ENCODE data around the gene SCAF1.

SCAF1 gene

GRCh38 chr19:49688531-49689132, 46.6 kb downstream of the SCAF1 start:
- DNase-seq = no peak

- peak; percentile 37 for DNase-seq
Observed at GRCh38 chr19:49689133-49690078, 47.4 kb downstream of the SCAF1 start, which contains the start of gene ADM5. ADM5 (plus strand) TSS chr19:49689594; CDS start chr19:49689838, 244 bp downstream.

- no peak for DNase-seq
Observed at GRCh38 chr19:49690079-49690655, 48.2 kb downstream of the SCAF1 start.

- peak; percentile 55 for DNase-seq
Observed at GRCh38 chr19:49690656-49691242, 48.7 kb downstream of the SCAF1 start, which contains the start of gene CPT1C. CPT1C (plus strand) TSS chr19:49691116; CDS start chr19:49692253, 1,137 bp downstream.

GRCh38 chr19:49691243-49692146, 49.5 kb downstream of the SCAF1 start:
- no peak for DNase-seq

- no peak for DNase-seq
Observed at GRCh38 chr19:49692147-49692506, 50.1 kb downstream of the SCAF1 start.

GRCh38 chr19:49696115-49696514, 54.1 kb downstream of the SCAF1 start:
- no peak for DNase-seq

- DNase-seq = no peak
Observed at GRCh38 chr19:49696865-49697264, 54.9 kb downstream of the SCAF1 start.

- DNase-seq = no peak
Observed at GRCh38 chr19:49699364-49699763, 57.4 kb downstream of the SCAF1 start.

- DNase-seq = no peak
Observed at GRCh38 chr19:49700563-49700962, 58.6 kb downstream of the SCAF1 start.

- no peak for DNase-seq
Observed at GRCh38 chr19:49701271-49701786, 59.3 kb downstream of the SCAF1 start.

GRCh38 chr19:49704888-49705642, 63.1 kb downstream of the SCAF1 start:
- DNase-seq = no peak

- no peak for DNase-seq
Observed at GRCh38 chr19:49705919-49706318, 63.9 kb downstream of the SCAF1 start.
